Astrocyte of the spinal cord (primary cell): ENCODE data around the gene SHLD1.

Experiments
- DNase-seq: peaks from one replicate; pipeline ENCODE4 v3.0.0; 2011; ENCODE audit warnings: low read depth, low spot score
- H3K4me3 ChIP-seq: 2 replicates; pipeline ENCODE4 v1.5.1; 2011; ENCODE audit warnings: low read depth, mild to moderate bottlenecking, low read length, moderate library complexity
- in situ Hi-C: cut with HindIII; loops from 2 replicates; pipeline ENCODE4 v1.10.0; 2017; ENCODE audit warnings: low sequenced_read_pairs
- TF ChIP-seq, protein P1 (sequence below): IDR thresholded peaks from 2 replicates; pipeline ENCODE4 v1.5.1; 2012; ENCODE audit warnings: low read depth, mild to moderate bottlenecking, low read length, inconsistent platforms

Gene SHLD1

DNA sequence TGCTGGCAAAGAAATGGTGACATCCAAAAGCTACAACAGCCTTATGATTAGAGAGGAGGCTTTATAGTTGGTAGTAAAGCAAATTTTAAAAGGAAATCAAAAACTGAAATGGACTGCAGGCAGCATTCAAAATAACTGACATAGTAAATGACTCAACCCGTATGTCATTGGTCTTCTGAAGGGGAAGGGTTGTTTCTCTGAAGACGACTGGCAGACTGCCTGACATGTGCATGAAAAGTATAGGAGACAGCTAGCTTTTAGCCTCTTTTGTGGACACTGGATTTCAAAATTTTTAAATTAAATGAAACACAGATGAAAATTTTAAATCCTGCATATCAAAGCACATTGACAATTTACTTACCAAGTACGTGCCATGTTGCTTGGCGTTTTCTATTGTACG, 109.4 kb downstream of the SHLD1 start:
- no peak for DNase-seq
- in situ Hi-C loops, result no loop called here
- H3K4me3 ChIP-seq, result no peak overlapping the region
- TF ChIP-seq, protein P1, sequence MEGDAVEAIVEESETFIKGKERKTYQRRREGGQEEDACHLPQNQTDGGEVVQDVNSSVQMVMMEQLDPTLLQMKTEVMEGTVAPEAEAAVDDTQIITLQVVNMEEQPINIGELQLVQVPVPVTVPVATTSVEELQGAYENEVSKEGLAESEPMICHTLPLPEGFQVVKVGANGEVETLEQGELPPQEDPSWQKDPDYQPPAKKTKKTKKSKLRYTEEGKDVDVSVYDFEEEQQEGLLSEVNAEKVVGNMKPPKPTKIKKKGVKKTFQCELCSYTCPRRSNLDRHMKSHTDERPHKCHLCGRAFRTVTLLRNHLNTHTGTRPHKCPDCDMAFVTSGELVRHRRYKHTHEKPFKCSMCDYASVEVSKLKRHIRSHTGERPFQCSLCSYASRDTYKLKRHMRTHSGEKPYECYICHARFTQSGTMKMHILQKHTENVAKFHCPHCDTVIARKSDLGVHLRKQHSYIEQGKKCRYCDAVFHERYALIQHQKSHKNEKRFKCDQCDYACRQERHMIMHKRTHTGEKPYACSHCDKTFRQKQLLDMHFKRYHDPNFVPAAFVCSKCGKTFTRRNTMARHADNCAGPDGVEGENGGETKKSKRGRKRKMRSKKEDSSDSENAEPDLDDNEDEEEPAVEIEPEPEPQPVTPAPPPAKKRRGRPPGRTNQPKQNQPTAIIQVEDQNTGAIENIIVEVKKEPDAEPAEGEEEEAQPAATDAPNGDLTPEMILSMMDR, result no peak

DNA sequence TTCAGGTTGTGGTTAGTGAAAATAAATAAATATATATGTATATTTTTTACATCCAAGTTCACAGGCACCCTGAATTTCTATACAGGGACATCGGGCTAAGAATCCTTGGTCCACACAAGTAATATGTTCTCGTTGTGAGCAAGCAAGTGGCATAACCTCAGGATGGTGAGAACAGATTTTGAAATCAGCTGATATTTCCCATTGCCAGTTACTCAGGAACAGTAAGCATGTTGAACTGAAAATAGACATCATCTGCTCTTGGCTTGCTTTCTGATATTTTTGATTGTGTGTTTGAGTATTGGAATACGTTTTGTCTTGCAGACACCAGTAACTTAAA, 112.5 kb downstream of the SHLD1 start:
- H3K4me3 ChIP-seq, result no peak overlapping the region
- DNase-seq, result no peak
- TF ChIP-seq, protein P1, result no peak
- in situ Hi-C loops, result no loop called here

DNA sequence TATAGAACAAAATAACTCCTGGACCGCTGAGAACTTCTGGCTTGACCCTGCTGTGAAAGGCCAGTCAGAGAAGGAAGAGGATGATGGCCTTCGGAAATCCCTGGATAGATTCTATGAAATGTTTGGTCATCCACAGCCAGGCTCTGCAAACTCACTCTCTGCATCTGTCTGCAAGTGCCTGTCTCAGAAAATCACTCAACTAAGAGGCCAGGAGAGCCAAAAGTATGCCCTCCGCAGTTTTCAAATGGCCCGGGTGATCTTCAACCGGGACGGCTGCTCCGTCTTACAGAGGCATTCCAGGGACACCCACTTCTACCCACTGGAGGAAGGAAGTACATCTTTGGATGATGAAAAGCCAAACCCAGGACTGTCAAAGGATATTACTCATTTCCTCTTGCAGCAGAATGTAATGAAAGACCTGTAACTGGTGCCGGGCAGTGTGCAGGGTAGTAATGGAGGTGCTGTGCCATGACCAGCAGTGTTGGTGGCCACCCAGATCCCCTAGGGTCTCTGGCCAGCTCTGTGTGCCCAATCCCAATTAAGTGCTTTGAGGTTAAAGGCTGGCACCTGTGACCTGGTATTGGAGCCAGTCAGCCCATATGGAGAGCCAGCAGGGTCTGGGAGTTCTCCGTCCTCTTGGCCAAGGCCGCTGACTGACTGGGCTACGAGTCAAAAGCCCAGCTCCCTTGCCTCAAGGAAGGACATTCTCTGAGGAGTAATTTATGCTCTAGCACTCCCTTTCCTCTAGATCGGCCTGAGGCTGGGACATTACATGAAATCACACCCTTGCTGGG, 113.0 kb downstream of the SHLD1 start:
- TF ChIP-seq, protein P1, result no peak
- H3K4me3 ChIP-seq, result no peak overlapping the region
- in situ Hi-C loops, result no loop called here
- DNase-seq, result peak; percentile 49

DNA sequence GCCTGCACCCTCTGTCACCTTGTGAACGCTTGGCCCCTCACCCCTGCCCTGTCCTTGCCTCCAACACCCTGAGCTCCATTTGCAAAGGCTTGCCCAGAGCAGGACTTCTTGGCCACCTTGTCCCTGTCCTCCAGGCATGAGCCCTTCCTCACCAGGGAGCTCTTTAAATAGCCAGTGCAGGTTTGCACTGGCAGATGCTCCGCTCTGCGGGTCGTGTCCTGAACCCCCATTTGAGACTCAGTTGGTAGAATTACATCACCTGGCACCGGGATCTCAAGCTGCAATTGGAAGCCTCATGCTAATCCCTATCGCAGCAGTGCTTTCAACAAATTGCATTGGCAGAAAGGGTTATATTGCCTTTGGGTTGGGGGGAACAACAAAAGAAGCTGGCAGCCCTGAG, 114.2 kb downstream of the SHLD1 start:
- in situ Hi-C loops, result no loop called here
- no peak for DNase-seq
- TF ChIP-seq, protein P1, result no peak
- no peak overlapping the region for H3K4me3 ChIP-seq

DNA sequence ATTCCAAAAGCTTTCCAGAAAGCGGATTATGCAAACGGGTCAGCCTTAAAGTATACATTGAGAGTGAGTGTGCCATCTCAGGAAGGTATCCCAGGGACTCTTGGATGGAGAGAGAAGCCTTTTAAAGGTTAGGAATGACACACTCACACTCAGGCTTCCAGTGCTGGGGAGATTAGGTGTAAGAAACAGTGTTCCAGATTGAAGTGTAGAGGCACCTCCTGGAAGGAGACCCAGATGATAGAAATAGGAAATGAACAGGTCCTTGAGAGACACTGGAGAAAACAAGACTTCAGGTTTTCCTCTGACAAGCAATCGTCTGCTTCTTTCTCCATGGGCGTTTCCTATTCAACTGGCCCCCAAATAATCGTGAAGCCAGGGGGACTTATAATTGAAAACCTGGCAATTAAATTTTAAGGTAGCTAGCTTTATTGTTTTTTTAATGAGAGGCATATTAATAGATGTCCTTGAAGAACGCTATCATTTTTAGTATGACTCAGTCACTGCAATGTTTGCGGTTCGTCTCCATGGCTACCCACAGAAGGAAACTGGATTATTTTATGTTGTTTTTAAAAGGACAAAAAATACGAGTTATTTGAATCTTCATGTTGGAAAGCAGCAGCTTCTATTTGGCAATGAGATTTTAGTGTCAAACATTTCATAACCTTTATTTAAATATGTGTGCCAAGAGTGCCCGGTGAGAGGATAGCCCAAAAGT, 114.8 kb downstream of the SHLD1 start:
- TF ChIP-seq, protein P1, result no peak
- in situ Hi-C loops, result no loop called here
- no peak overlapping the region for H3K4me3 ChIP-seq
- DNase-seq, result peak; percentile 75

DNA sequence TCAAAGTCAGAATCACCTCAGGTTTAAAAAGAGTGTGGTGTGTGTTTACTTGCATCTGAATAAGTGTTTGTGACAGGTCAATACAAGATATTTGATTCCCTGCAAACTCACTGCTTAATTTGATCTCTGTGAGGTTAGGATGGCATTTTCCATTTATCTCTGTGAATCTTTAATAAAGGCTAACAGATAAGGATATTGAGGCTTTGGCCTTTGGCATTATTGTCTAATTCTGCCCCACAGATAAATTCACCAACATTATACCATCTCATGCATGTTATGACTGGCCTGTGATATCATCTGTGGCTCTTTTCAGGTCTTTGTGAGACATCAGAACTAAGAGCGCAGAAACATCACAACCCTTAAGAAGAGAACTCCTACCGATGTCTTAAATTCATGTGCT, 115.4 kb downstream of the SHLD1 start:
- DNase-seq, result no peak
- in situ Hi-C loops, result no loop called here
- H3K4me3 ChIP-seq, result no peak overlapping the region
- TF ChIP-seq, protein P1, result no peak
